GM12865 (cell line): ENCODE data around the gene UBQLN4.

Experiments used
- DNase-seq: peaks from one replicate; pipeline ENCODE4 v3.0.0; 2010; ENCODE audit warnings: low read depth
- H3K4me3 ChIP-seq: 2 replicates; pipeline ENCODE4 v1.5.1; 2011; ENCODE audit warnings: mild to moderate bottlenecking, low read depth, low read length, control low read depth
- CTCF ChIP-seq: IDR thresholded peaks from 2 replicates; pipeline ENCODE4 v1.5.1; 2011; ENCODE audit warnings: low read length, control low read depth, low read depth, inconsistent platforms; ENCODE audit not compliant: insufficient read depth; ENCODE audit errors: missing control alignments

Gene UBQLN4

GRCh38 chr1:156014829-156015228, 38.8 kb downstream of the UBQLN4 start:
- no peak overlapping the region for H3K4me3 ChIP-seq
- TF ChIP-seq CTCF, result no peak
- DNase-seq, result no peak

GRCh38 chr1:156012051-156012817, 41.4 kb downstream of the UBQLN4 start:
- no peak overlapping the region for H3K4me3 ChIP-seq
- TF ChIP-seq CTCF, result no peak
- peak; percentile 76 for DNase-seq

- no peak for TF ChIP-seq CTCF
Observed at GRCh38 chr1:156009404-156009803, 44.2 kb downstream of the UBQLN4 start.

GRCh38 chr1:156006666-156007376, 46.8 kb downstream of the UBQLN4 start:
- no peak for TF ChIP-seq CTCF

More at GRCh38 chr1:156009404-156009803, 44.2 kb downstream of the UBQLN4 start:
- DNase-seq, result no peak
- H3K4me3 ChIP-seq, result no peak overlapping the region

GRCh38 chr1:156004843-156005584, 48.6 kb downstream of the UBQLN4 start:
- no peak overlapping the region for H3K4me3 ChIP-seq
- TF ChIP-seq CTCF, result no peak
- DNase-seq, result no peak

More at GRCh38 chr1:156006666-156007376, 46.8 kb downstream of the UBQLN4 start:
- no peak for DNase-seq
- no peak overlapping the region for H3K4me3 ChIP-seq

GRCh38 chr1:156003923-156004188, 49.7 kb downstream of the UBQLN4 start:
- no peak for TF ChIP-seq CTCF
- DNase-seq, result no peak
- no peak overlapping the region for H3K4me3 ChIP-seq
